ENCODE results near the gene NUP214. TPM values are rescaled to one million over a fixed set of nuclear protein-coding genes. Genes with fewer than 3 reads are reported as not detected.

NUP214 gene
- total RNA-seq, 4 donors from 2014 or later = 36.1 to 104 (median 69.6) TPM

DNA sequence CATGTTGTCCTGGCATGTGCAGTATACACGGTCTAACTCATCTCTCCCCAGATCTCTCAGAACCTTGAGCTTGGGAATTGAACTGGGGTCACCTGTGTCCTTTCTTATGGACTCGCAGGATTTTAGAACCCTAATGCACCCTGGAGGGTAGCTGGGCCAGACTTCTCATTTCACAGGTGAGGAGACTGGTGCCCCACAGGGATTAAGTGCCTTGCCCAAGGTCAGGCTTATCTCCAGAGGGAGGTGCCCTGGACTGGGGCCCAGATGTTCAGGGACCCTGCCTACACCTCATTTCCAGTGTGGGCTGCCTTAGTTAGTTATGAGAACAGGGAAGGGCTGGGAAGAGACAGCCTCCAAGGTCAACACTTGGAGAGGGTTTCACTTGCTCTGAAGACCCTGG, 4.0 kb upstream of the NUP214 start:
- no peak overlapping the region for H3K27ac ChIP-seq
- H3K9me3 ChIP-seq = no peaks in the 10 kb centered on the region
- no peak for DNase-seq (ENCODE audit: low spot score in 2 of 2)
- peaks cover 3% of the 10 kb centered on the region for H3K36me3 ChIP-seq
- peaks cover 11% of the 10 kb centered on the region for H3K4me1 ChIP-seq
- TF ChIP-seq CTCF (IDR thresholded peaks at IDR 0.05) (no peak), POLR2AphosphoS5 (IDR thresholded peaks at IDR 0.05) (no peak), POLR2A (IDR thresholded peaks at IDR 0.05) (no peak), EP300 (IDR thresholded peaks at IDR 0.05) (no peak)
- no peaks in the 10 kb centered on the region for H3K27me3 ChIP-seq
- WGBS = 84% methylated on average over 2 of the region's 2 CpGs
- no peak overlapping the region for H3K4me3 ChIP-seq

- peaks cover 19% of the 10 kb centered on the region for H3K4me1 ChIP-seq
- H3K27me3 ChIP-seq = no peaks in the 10 kb centered on the region
- H3K36me3 ChIP-seq = peaks cover 3% of the 10 kb centered on the region
- no peaks in the 10 kb centered on the region for H3K9me3 ChIP-seq
- TF ChIP-seq EP300 (IDR thresholded peaks at IDR 0.05) = no peak
- no peak for TF ChIP-seq CTCF (IDR thresholded peaks at IDR 0.05)
- no peak for TF ChIP-seq POLR2A (IDR thresholded peaks at IDR 0.05)
- TF ChIP-seq POLR2AphosphoS5 (IDR thresholded peaks at IDR 0.05) = no peak
- 87% methylated on average over 2 of the region's 2 CpGs for WGBS
- no peak overlapping the region for H3K27ac ChIP-seq
- no peak for DNase-seq (ENCODE audit: low spot score in 2 of 2)
- H3K4me3 ChIP-seq = no peak overlapping the region
Measured at GRCh38 chr9:131122158-131122557, 3.2 kb upstream of the NUP214 start.

DNA sequence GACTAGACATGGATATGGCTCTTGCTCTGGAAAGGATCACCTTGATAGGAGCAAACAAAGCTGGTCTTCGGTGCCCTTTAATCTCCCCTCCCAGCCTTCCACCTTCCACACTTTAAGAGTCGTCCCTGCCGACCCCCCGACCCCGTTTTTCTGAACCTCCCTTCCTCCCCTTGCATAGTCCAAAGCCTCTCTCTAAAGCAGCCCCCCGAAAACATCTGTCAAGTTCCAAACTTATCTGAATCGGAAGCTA, 423 bp upstream of the NUP214 start:
- peaks cover 26% of the 10 kb centered on the region for H3K36me3 ChIP-seq
- TF ChIP-seq POLR2A (IDR thresholded peaks at IDR 0.05) (no peak), CTCF (IDR thresholded peaks at IDR 0.05) (no peak), EP300 (IDR thresholded peaks at IDR 0.05) (peak; percentile 24)
- H3K4me3 ChIP-seq = peak overlapping the region; percentile 81
- no peaks in the 10 kb centered on the region for H3K9me3 ChIP-seq
- H3K4me1 ChIP-seq = peaks cover 20% of the 10 kb centered on the region
- peak overlapping the region; percentile 85 for H3K27ac ChIP-seq
- WGBS = 0% methylated on average over 7 of the region's 7 CpGs
- H3K27me3 ChIP-seq = no peaks in the 10 kb centered on the region
- DNase-seq (ENCODE audit: low spot score in 2 of 2) = no peak

DNA sequence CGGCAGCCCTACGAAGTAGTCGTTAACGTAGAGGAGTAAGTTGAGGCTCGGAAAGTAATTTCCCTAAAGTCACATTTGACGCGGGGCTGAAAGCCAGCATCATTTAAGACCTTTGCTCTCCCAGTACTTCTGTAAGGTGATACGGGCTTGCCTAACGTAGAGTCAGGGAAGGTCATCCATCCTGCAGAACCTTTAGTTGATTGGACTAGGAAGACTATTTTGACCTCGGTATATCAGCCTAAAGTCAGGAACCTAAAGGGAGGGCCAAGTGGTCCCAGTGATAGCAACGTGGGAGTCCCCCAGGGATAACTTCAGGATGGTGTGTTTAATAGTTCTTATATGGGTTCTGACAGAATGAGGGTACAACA, 657 bp downstream of the NUP214 start:
- no peak for DNase-seq (ENCODE audit: low spot score in 2 of 2)
- peaks cover 20% of the 10 kb centered on the region for H3K4me1 ChIP-seq
- peaks cover 35% of the 10 kb centered on the region for H3K36me3 ChIP-seq
- H3K4me3 ChIP-seq = peak overlapping the region; percentile 81
- H3K27me3 ChIP-seq = no peaks in the 10 kb centered on the region
- 0% methylated on average over 11 of the region's 11 CpGs for WGBS
- no peak for TF ChIP-seq EP300 (IDR thresholded peaks at IDR 0.05)
- TF ChIP-seq POLR2AphosphoS5 (IDR thresholded peaks at IDR 0.05) = no peak
- TF ChIP-seq CTCF (IDR thresholded peaks at IDR 0.05) = no peak
- no peak for TF ChIP-seq POLR2A (IDR thresholded peaks at IDR 0.05)
- no peaks in the 10 kb centered on the region for H3K9me3 ChIP-seq
- H3K27ac ChIP-seq = peak overlapping the region; percentile 85

DNA sequence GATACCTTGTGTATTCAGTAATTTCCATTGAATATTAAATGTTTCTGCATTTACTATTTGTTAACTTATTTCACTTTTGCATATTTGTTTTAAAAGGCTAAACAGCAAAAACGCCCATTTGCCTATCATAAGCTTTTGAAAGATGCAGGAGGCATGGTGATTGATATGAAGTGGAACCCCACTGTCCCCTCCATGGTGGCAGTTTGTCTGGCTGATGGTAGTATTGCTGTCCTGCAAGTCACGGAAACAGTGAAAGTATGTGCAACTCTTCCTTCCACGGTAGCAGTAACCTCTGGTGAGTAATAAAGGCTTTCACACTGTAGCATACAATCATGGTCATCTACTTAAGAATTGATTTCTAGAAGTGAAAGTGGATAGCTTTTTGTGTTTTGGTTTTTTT, 3.8 kb downstream of the NUP214 start:
- Histone ChIP-seq H3K27me3 (no peaks in the 10 kb centered on the region), H3K27ac (no peak overlapping the region), H3K36me3 (peaks cover 66% of the 10 kb centered on the region), H3K4me1 (peaks cover 20% of the 10 kb centered on the region), H3K4me3 (no peak overlapping the region), H3K9me3 (no peaks in the 10 kb centered on the region)
- 84% methylated on average over 3 of the region's 3 CpGs for WGBS
- no peak for DNase-seq (ENCODE audit: low spot score in 2 of 2)
- TF ChIP-seq EP300 (IDR thresholded peaks at IDR 0.05) (no peak), CTCF (IDR thresholded peaks at IDR 0.05) (no peak), POLR2A (IDR thresholded peaks at IDR 0.05) (no peak), POLR2AphosphoS5 (IDR thresholded peaks at IDR 0.05) (no peak)
